Measurements from ENCODE around the gene NINL.

- no peak for TF ChIP-seq CTCF (IDR thresholded peaks at IDR 0.05)
- TF ChIP-seq POLR2A (IDR thresholded peaks at IDR 0.05), result no peak
These were observed 87.1 kb downstream of the NINL start for GRCh38 chr20:25498280-25498606.
